Epithelial cell of umbilical artery (primary cell): ENCODE data around the gene FARSB. TPM values are rescaled to one million over a fixed set of nuclear protein-coding genes. Genes with fewer than 3 reads are reported as not detected.

Experiments used
- total RNA-seq: library from RNA; depleted of rRNA; stranded (reverse); fragments of >200 nt; gene quantifications from 2 replicates; pipeline ENCODE4 v1.2.3, GENCODE V29; 2014

The FARSB gene
- total RNA-seq, result 15.6 and 17.2 TPM in 2 replicates

DNA sequence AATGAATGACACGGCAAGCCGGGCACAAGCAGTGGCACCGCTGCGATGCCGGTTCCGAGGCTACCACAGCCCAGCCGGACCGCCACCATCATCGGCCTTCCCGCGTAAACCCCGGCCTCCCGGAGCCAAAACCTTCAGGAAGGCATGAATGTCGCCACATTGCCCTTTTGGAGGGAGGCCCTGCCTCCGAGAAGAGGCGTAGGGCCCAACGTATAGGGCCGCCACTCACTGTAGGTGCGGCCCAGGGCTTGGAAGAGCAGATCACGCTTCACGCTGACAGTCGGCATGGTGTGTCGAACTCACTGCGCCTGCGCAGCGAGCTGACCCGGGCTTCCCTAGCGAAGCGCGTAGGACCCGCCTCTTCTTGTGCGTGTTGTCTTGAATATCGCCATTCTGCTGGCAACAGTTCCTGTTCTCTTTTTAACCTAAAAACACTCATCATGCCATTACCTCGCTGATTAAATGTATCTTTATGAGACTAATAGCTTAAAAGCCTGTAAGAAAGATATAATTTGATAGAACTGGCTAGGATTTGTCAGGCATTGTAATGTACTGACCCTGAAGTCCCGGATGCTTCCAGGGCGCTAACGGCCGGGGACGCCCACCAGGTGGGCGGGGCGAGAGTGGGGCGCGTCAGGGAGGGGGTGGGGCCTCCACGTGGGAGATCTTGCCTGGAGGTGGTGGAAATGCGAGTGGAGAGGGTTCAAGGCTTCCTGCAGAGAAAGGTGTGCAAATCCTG is at the start of gene FARSB:
Gene FARSB (minus strand): TSS at position 306 of the 739 bp plus-strand sequence. CDS start 19 bp downstream, at position 287.

DNA sequence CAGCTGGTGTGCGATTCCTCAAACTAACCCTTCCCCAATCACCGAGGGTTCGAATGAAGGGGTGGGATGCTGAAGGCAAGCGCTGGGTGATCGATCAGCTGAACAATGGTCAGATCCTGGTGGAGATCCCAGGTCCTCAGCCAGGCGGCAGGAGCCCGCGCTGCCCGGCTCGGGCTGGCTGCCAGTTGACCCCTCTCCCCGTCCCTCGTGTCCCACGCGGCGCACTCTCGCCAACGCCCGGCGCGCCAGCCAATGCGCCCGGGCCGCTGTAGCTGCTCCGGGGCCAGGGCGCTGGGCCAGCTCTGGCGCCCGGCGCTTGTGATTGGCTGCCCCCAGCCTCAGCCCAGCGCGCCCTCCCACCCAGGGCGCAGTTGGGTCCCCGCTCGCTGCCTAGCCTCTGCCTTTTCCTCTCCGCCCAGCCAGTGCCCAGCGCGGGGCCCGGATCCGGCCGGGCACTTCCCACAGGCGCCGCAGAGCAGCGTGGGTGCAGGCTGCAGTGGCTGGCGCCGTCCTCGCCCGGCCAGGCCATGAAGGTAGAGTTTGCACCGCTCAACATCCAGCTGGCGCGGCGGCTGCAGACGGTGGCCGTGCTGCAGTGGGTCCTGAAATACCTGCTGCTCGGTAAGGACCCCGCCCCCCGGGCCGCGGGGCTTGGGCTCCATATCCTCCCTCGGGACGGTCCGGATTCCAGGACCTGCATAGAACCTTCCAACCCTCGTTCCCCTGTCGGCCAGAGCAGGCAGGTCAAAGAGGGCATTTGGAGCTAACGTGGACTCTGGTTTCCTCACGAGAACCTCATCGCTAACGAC is 15.6 kb upstream of the FARSB start, which contains the start of gene MOGAT1:
Gene MOGAT1 (plus strand): TSS at position 400 of the 809 bp plus-strand sequence. CDS start 128 bp downstream, at position 528.

Other genes with a start within 250 kb of the FARSB start
- not detected in 2 replicates for gene SGPP2, start 231.5 kb downstream of the FARSB start, total RNA-seq
- gene MOGAT1, start 15.6 kb upstream of the FARSB start, total RNA-seq, result not detected in 2 replicates
- 131 and 137 TPM in 2 replicates for gene ACSL3, start 204.9 kb upstream of the FARSB start, total RNA-seq